Measurements from ENCODE around the gene PIGZ. TPM values are rescaled to one million over a fixed set of nuclear protein-coding genes. Genes with fewer than 3 reads are reported as not detected.

PIGZ gene
- total RNA-seq, 1 donor from 2014 or later, result 9.8 TPM

- Histone ChIP-seq H3K36me3 (peaks cover 0 to 48% of the 10 kb centered on the region in 2 donors), H3K9me3 (no peaks in the 10 kb centered on the region), H3K4me1 (no peaks in the 10 kb centered on the region), H3K27ac (no peak overlapping the region), H3K4me3 (no peak overlapping the region), H3K27me3 (no peaks in the 10 kb centered on the region)
- intact Hi-C loops (cut with DNase I), result no loop called here
- TF ChIP-seq POLR2AphosphoS5 (IDR thresholded peaks at IDR 0.05; ENCODE audit: insufficient read depth in 1 of 2, low read depth in 1 of 2), result no peak
- TF ChIP-seq POLR2A (IDR thresholded peaks at IDR 0.05), result no peak
- no peak for TF ChIP-seq CTCF (IDR thresholded peaks at IDR 0.05)
- DNase-seq (ENCODE audit: extremely low spot score in 2 of 2), result no peak
Measured at GRCh38 chr3:196927571-196928453, 40.8 kb downstream of the PIGZ start.

- H3K27ac ChIP-seq, result no peak overlapping the region
- DNase-seq (ENCODE audit: extremely low spot score in 2 of 2), result no peak
- no peak for TF ChIP-seq POLR2A (IDR thresholded peaks at IDR 0.05)
- no peaks in the 10 kb centered on the region for H3K9me3 ChIP-seq
- H3K27me3 ChIP-seq, result no peaks in the 10 kb centered on the region
- H3K4me3 ChIP-seq, result no peak overlapping the region
- no peaks in the 10 kb centered on the region for H3K4me1 ChIP-seq
- H3K36me3 ChIP-seq, result peaks cover 0 to 16% of the 10 kb centered on the region in 2 donors
- intact Hi-C loops (cut with DNase I), result no loop called here
Measured at GRCh38 chr3:196920733-196921132, 47.9 kb downstream of the PIGZ start.

- TF ChIP-seq POLR2A (IDR thresholded peaks at IDR 0.05), result no peak
- TF ChIP-seq CTCF (IDR thresholded peaks at IDR 0.05), result no peak
- TF ChIP-seq POLR2AphosphoS5 (IDR thresholded peaks at IDR 0.05; ENCODE audit: insufficient read depth in 1 of 2, low read depth in 1 of 2), result no peak
- Histone ChIP-seq H3K36me3 (peaks cover 0 to 23% of the 10 kb centered on the region in 2 donors), H3K27me3 (no peaks in the 10 kb centered on the region), H3K9me3 (no peaks in the 10 kb centered on the region), H3K4me3 (no peak overlapping the region), H3K27ac (no peak overlapping the region), H3K4me1 (no peaks in the 10 kb centered on the region)
- intact Hi-C loops (cut with DNase I), result no loop called here
- DNase-seq (ENCODE audit: extremely low spot score in 2 of 2), result no peak
Measured at GRCh38 chr3:196918968-196919367, 49.7 kb downstream of the PIGZ start.

- no peaks in the 10 kb centered on the region for H3K9me3 ChIP-seq
- peaks cover 0 to 23% of the 10 kb centered on the region in 2 donors for H3K36me3 ChIP-seq
- H3K27ac ChIP-seq, result no peak overlapping the region
- TF ChIP-seq POLR2AphosphoS5 (IDR thresholded peaks at IDR 0.05; ENCODE audit: insufficient read depth in 1 of 2, low read depth in 1 of 2), result no peak
- TF ChIP-seq CTCF (IDR thresholded peaks at IDR 0.05), result no peak
- no peak for TF ChIP-seq POLR2A (IDR thresholded peaks at IDR 0.05)
- H3K4me3 ChIP-seq, result no peak overlapping the region
- intact Hi-C loops (cut with DNase I), result no loop called here
- H3K4me1 ChIP-seq, result no peaks in the 10 kb centered on the region
- DNase-seq (ENCODE audit: extremely low spot score in 2 of 2), result no peak
- no peaks in the 10 kb centered on the region for H3K27me3 ChIP-seq
Measured at GRCh38 chr3:196916995-196917394, 51.6 kb downstream of the PIGZ start.

GRCh38 chr3:196916221-196916620 lies 52.4 kb downstream of the PIGZ start:
- intact Hi-C loops (cut with DNase I), result no loop called here
- DNase-seq (ENCODE audit: extremely low spot score in 2 of 2), result no peak
- Histone ChIP-seq H3K4me1 (no peaks in the 10 kb centered on the region), H3K36me3 (peaks cover 0 to 23% of the 10 kb centered on the region in 2 donors), H3K9me3 (no peaks in the 10 kb centered on the region), H3K4me3 (no peak overlapping the region), H3K27me3 (no peaks in the 10 kb centered on the region), H3K27ac (no peak overlapping the region)
- no peak for TF ChIP-seq POLR2AphosphoS5 (IDR thresholded peaks at IDR 0.05; ENCODE audit: insufficient read depth in 1 of 2, low read depth in 1 of 2)
- no peak for TF ChIP-seq CTCF (IDR thresholded peaks at IDR 0.05)
- TF ChIP-seq POLR2A (IDR thresholded peaks at IDR 0.05), result no peak
